K562 treated with DMSO at 1 percent for 24 hours (cell line): Measurements from ENCODE around the gene MFRP. TPM values are rescaled to one million over a fixed set of nuclear protein-coding genes. Genes with fewer than 3 reads are reported as not detected.

ENCODE experiments used
- total RNA-seq: library from RNA; unstranded; fragments of 300-600 nt; gene quantifications from 2 replicates; pipeline ENCODE4 v1.2.3, GENCODE V29; 2022; ENCODE audit warnings: low read depth; ENCODE audit not compliant: insufficient read depth

Gene MFRP
- not detected in 2 replicates for total RNA-seq

DNA sequence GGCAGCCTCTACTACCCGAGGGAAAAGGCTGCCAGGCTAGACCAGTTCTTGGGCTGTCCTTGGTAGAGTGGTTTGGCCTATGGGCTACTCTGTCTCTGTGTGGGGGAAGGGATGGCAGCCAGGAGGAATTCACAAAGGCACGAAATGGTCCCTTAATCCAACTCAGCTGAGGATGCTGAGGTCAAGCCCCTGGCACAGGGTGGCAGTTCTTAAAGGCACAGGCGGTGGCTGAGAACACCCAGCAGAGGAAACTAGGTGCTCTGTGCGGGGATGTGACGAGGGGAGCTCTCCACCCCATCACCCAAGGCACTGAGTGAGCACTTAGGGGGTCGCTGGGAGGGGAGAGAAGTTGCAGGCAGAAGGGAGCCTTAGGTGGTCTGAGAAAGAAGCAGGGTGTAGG, at the start of gene MFRP:
TSS of gene MFRP (minus strand) at position 101 of the 400 bp plus-strand sequence. CDS start 192 bp downstream, outside the sequence.

GRCh38 chr11:119381181-119381988, 34.9 kb upstream of the MFRP start, which contains the start of gene USP2:
USP2 (minus strand) TSS chr11:119381690; CDS start chr11:119373480, 8,210 bp downstream.

GRCh38 chr11:119340335-119341221, 5.9 kb downstream of the MFRP start, which contains the start of gene C1QTNF5:
C1QTNF5 (minus strand) TSS chr11:119340883; CDS start chr11:119340397, 486 bp downstream.

GRCh38 chr11:119334174-119334930, 12.2 kb downstream of the MFRP start, which contains the start of gene RNF26:
RNF26 (plus strand) TSS chr11:119334527; CDS start chr11:119335123, 596 bp downstream.

GRCh38 chr11:119316729-119317591, 29.5 kb downstream of the MFRP start, which contains the start of gene MCAM:
MCAM (minus strand) TSS chr11:119317130; CDS start chr11:119317101, 29 bp downstream.

Other genes with a start within 250 kb of the MFRP start
- gene DPAGT1, start 244.9 kb downstream of the MFRP start, total RNA-seq = 43.3 and 51.9 TPM in 2 replicates
- gene C2CD2L, start 239.4 kb downstream of the MFRP start, total RNA-seq = 41.4 and 44.2 TPM in 2 replicates
- gene HINFP, start 225.1 kb downstream of the MFRP start, total RNA-seq = 25.6 and 31.5 TPM in 2 replicates
- not detected in 2 replicates for gene ABCG4, start 197.7 kb downstream of the MFRP start, total RNA-seq
- 4.2 and 5.4 TPM in 2 replicates for gene NLRX1, start 178.0 kb downstream of the MFRP start, total RNA-seq
- gene NHERF4, start 161.2 kb downstream of the MFRP start, total RNA-seq = not detected in 2 replicates
- gene CBL, start 140.4 kb downstream of the MFRP start, total RNA-seq = 10.6 and 13.0 TPM in 2 replicates
- 33.0 and 34.9 TPM in 2 replicates for gene MCAM, start 29.6 kb downstream of the MFRP start, total RNA-seq
- 69.1 and 69.4 TPM in 2 replicates for gene RNF26, start 12.2 kb downstream of the MFRP start, total RNA-seq
- gene C1QTNF5, start 5.8 kb downstream of the MFRP start, total RNA-seq = 0.58 and 1.7 TPM in 2 replicates
- 7.8 and 8.0 TPM in 2 replicates for gene USP2, start 35.0 kb upstream of the MFRP start, total RNA-seq
- gene THY1, start 76.5 kb upstream of the MFRP start, total RNA-seq = not detected in 2 replicates